GOT3 (cell line): ENCODE measurements around the gene IGF2BP2.
"Not testable (repeated sequence)": the region's sequence is repeated elsewhere in the genome, so short reads cannot be mapped to it uniquely, and the experiment has no call there.

Source experiments
- DNase-seq: peaks from one replicate; lab custom pipeline; 2025; ENCODE audit warnings: mixed read lengths; lab: John Stamatoyannopoulos, UW

The IGF2BP2 gene

DNA sequence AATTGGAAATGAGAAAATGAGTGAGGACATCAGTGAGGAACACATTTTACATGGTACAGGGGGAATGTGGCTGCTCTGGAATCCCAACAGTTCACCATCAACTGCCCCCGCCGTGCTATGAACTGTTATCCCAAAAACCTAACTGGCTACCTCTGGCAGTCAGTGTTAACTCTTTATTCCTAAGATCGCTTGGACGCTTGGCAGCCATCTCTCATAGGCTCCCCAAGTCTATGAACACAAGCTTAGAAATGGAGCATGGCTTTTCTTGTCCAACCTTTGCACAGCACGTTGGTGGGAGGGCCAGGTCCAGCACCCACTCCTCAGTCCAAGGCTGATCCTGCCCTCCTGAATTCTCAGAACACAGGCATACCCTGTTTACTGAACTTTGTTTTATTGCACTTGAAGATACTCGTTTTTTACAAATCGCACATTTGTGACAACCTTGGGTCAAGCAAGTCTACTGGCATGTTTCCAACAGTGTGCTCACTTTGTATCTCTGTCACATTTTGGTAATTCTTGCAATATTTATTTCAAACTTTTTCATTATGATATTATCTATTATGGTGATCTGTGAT lies 185.1 kb downstream of the IGF2BP2 start:
- DNase-seq, result no peak

DNA sequence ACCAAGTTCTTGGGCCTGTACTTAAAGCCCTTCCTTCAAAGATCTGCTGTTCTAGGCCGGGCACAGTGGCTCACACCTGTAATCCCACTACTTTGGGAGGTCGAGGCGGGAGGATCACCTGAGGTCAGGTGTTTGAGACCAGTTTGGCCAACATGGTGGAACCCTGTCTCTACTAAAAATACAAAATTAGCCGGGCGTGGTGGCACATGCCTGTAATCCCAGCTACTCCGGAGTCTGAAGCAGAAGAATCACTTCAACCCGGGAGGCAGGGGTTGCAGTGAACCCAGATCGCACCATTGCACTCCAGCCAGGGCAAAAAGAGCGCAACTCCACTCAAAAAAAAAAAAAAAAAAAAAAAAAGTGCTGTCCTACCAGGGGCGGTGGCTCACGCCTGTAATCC lies 186.2 kb downstream of the IGF2BP2 start:
- DNase-seq, result not testable (repeated sequence)

DNA sequence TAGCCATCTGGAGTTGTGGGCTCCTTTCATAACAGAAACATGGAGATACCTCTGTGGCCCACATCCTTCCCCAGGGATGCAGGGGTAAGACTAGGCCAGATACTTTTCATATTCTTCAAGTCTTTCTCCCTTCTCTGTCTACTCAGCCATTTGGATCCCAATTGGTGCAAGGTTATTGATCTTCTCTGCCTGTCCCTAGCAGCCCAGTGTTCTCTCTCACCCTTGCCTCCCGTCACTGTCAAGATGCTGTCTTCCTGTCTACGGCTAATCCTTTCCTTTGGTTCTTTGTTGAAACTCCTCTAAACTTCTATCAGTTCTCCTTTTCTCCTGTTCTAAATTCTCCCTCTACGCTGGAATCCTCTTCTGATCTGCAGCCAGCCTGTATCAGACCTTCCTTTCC lies 187.5 kb downstream of the IGF2BP2 start:
- DNase-seq, result no peak

DNA sequence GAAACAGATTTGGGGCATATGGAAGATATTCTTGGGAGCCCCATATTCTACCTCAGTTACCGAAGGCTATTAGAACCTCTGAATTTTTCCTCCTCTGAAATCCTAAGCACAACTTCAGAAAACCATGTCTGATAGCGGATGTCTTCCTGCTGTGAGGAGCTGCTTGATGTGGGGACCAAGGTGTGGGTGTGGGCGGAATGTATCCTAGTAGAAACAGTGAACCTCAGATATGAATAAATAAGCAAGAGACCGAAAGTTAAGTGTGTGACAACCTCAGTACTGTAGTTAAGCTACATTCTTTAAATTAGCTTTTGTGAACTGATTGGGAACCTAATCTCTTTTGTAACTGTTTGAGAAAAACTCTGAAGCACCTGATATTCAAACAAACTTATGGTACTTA lies 191.8 kb downstream of the IGF2BP2 start:
- DNase-seq, result no peak

DNA sequence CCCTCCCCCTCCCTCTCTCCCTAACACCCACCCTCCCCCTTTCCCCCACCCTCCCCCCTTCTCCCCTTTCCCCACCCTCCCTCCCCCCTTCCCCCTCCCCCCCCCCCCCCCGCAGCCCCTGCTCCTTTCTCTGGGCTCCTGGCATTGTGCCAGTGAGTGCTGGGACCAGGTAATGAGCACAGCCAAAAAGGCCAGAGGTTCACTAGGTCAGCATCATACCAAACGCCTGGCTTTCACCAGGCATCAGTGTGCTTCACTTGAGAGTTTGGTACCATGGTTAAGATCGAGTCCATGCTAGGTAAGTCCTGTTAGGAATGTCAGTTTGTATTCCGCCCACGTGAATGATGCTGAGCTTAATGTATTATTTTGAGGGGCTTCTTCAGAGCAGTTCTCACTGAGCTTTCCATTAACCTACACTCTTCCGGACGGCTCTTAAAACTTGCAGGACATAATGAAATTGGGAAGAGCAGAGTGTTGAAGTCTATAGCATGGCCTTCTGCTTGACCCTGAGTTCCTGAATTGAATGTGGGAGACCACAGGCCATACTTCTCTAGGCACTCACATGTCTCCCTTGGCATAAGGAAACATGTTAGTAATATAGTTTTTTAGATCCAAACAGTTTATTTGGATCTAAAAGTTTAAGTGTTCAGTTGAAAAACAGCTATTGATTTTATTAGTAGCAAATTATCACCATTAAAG lies 193.2 kb downstream of the IGF2BP2 start:
- DNase-seq, result no peak

DNA sequence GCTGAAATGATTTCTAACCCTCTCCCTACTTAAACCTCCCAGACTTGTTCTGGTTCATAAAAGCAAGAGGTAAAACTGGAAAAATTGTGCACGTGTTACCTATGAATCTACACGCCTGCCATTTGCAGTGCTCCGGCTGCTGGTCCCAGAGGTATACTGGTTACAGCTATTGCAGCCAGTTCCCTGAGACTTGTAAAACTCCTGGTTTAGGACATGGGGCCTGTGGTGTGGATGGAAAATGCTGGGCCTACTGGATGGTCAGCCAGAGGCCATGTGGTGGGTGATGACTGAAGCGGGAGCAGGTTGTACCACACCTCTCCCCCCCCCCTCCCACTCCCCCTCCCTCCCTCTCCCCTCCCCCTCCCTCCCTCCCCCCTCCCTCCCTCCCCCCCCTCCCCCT lies 193.7 kb downstream of the IGF2BP2 start:
- DNase-seq, result no peak

DNA sequence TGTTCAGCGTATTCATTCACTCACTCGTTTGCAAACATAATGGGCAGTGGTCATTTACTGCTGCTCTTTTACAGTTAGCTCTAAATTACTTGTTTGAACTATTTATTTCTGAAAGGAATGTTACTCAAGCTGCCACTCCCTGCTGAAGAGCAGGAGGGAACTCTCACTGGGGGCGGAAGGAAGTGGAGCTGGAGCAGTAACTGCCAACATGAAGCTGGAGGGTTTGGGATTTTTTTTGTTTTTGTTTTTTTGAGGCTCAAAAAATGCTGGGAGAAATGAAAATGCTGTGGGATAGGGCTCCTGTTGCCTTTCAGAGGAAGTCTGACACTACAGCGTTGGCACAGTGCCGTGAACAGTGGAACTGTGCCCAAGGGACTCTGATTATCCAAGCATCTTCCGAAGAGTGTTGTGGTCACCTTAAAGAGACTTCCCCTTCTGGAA lies 194.6 kb downstream of the IGF2BP2 start:
- DNase-seq, result no peak

DNA sequence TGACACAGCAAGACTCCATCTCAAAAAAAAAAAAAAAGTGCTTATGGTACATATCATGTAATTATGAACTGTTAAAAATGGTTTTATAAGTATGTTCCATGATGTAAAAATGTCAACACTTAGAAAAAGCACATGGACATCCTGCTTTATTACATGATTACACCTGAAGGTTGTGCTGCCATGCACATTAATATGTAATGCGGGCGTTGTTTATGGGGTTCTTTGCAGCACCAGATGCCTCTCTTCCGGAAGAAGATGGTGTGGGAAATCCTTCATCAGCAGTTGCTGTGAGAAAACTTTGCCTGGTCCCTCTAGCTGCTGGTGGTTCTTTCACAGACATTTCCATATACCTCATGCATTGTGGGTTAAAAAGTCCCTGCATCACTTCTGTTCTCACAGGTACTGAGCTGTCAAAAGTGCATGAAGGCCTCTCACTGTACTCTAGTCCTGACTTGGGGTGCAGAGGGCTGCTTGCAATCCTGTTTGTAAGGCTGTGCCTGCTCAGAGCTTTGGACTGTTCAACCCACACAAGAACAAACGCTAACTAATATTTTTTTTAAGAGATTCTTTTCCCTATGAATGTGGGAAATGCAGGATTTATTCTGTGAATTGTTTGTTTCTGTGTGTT lies 195.2 kb downstream of the IGF2BP2 start:
- no peak for DNase-seq

DNA sequence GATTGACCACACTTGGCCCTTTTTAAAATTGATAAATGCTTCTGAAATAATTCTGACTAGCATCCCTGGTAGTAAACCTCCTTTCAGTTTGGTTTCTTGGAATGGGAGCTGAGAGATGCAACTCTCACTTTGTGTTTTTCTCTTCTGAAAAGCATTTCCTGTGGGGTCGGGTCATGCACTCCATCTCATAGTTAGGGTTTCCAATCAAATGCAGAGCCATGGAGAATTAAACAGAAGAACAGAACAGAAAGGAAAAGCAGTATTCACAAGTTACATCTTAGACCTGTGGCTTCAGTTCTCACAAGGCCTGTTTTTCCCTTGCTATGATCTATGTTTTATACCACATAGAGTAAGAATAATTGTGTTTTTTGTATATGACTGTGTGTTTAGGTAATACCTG lies 199.1 kb downstream of the IGF2BP2 start:
- DNase-seq, result no peak

DNA sequence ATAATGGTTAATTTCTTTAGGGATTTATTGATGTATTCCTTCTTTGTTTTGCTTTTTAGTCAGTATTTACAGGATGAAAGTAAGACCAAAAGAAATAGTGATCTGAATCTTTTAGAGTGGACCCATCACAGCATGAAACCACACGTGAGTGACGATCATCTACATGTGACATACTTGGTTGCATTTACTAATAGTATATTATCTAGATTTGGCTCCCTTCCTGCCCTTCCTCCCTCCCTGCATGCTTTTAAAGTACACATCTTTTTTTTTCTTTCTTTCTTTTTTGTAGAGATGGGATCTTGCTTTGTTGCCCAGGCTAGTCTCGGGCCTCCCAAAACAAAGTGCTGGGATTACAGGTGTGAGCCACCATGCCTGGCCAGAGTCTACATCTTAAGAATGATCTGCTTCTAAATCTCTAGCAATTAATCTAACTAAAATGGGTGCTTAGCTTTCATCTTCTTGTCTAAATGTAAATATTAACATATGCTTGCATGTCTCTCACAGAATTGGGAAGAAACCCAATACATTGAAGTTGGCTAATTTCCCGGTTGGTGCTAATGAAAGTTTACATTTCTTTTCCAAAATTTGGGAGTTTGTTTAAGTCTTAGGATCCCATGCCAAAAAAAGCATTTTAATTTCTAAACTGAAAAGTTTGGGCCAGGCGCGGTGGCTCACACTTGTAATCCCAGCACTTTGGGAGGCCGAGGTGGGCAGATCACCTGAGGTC lies 200.7 kb downstream of the IGF2BP2 start:
- no peak for DNase-seq

DNA sequence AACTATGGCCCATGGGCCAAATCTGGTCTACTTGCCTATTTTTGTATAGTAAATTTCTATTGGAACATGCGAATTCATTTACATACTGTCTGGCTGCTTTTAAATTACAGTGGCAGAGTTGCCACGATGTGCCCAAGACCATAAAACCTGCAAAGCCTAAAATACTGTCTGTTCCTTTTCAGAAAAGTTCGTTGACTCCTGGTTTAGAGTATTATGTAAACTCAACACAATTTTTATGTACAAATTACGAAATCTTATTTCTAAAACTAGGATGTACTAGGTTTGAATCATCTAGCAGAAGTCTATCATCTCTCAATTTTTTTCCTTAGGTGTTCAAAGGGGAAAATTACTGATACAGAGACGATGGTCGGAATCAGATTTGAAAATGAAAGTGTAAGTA lies 211.8 kb downstream of the IGF2BP2 start:
- no peak for DNase-seq

DNA sequence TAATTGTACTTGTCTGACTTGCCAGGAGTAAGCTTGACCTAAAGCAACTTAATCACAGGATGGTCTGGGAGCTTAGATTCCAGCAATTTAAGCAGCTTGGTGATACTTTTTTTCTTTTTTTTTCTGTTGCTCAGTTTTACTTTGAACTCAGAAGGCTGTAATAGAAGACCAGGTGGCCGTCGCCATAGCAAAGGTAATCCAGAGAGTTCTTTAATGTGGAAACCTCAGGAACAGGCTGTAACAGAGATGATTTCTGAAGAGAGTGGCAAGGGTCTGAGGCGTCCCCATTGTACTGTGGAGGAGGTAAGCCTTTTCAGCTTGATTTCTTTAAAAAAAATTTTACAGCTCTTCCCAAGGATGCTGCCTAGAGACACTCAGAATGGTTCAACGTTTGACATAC lies 218.6 kb downstream of the IGF2BP2 start:
- DNase-seq, result no peak

DNA sequence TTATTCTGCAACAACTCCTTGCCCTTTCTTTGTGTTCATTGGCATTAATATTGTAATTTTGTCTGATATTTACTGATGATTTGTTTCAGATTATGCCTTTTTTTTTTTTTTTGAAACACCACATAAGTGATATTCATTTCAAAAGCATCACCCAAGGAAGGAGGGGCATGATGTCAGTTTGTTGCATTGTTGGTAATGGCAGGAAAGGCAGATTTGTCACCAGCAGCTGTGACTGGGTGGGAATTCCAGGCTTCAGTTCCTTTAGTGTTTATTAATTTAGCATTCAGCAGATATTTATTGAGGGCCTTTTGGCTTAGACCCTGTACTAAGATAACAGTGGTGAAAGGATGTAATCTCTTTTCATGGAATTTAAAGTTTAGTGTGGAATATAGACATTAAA lies 219.3 kb downstream of the IGF2BP2 start:
- DNase-seq, result no peak

DNA sequence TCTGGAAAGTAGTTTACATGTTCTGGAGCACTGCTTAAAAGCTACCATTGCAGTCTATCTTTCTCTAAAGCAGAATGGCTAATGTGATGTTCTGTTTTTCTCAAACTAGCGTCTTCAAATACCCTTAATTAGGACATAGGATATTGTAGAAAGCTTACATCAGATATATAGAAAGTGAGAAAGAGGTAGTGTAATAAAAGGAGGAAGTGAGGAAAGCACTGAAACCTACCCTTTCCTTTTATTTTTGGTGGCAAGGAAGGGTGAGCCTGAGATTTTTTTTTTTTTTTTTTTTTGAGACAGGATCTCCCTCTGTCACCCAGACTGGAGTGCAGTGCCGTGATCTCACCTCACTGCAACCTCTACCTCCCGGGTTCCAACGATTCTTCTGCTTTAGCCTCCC lies 229.3 kb downstream of the IGF2BP2 start:
- DNase-seq, result no peak

DNA sequence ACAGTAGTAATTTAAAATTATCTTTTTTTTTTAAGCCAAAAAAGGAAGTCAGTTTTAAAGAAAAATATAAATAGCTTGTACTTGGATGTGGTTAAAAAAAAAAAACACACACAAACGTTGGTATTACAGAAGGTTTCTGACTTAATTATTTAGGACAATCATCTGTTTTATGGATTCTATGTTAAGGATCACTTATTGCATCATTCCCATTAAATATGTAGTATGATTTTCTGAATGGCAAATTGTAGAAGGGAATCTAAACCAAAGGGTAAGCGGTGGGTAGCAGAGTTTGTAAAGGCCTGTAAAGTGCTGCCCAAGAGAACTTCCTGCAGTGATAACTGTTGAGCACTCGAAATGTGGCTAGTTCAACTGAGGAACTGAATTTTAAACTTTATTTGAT lies 230.8 kb downstream of the IGF2BP2 start:
- DNase-seq, result no peak
